ENCODE results near the gene TEX22. TPM values are rescaled to one million over a fixed set of nuclear protein-coding genes. Genes with fewer than 3 reads are reported as not detected.

Gene TEX22
- total and polyA plus RNA-seq, 4 donors, result 0.02 to 0.14 (median 0.08) TPM; not detected in 1

GRCh38 chr14:105440992-105441391 lies 42.7 kb downstream of the TEX22 start:
- Histone ChIP-seq H3K27me3 (ENCODE audit: control insufficient read depth in 4 of 4, insufficient read depth in 4 of 4, low read length in 3 of 4) (no peaks in the 10 kb centered on the region), H3K4me3 (ENCODE audit: low read depth in 1 of 3, low read length in 3 of 3) (no peak overlapping the region), H3K9me3 (ENCODE audit: control insufficient read depth in 4 of 4, low read length in 3 of 4) (no peaks in the 10 kb centered on the region), H3K36me3 (ENCODE audit: control insufficient read depth in 4 of 4, insufficient read depth in 3 of 4, low read depth in 1 of 4, low read length in 3 of 4) (peaks cover 0 to 4% (median 2%) of the 10 kb centered on the region in 4 donors), H3K9ac (ENCODE audit: low read depth in 1 of 2, low read length in 2 of 2) (no peak overlapping the region), H3K27ac (ENCODE audit: low read depth in 1 of 2, low read length in 2 of 2) (no peak overlapping the region), H3K4me1 (ENCODE audit: control insufficient read depth in 4 of 4, insufficient read depth in 4 of 4, low read length in 3 of 4) (no peaks in the 10 kb centered on the region)
- no peak for DNase-seq (ENCODE audit: low spot score)
- WGBS, result 98% methylated on average over 9 of the region's 9 CpGs
- TF ChIP-seq TAF1 (conservative IDR thresholded peaks at IDR 0.05) (no peak), HNF4G (IDR thresholded peaks at IDR 0.05) (no peak), ZBTB33 (IDR thresholded peaks at IDR 0.05) (no peak), CTCF (IDR thresholded peaks at IDR 0.05; ENCODE audit: low read depth, low read length, missing input control) (no peak), FOXA1 (IDR thresholded peaks at IDR 0.05) (no peak), ATF3 (IDR thresholded peaks at IDR 0.05) (no peak)

GRCh38 chr14:105442125-105442524 lies 43.8 kb downstream of the TEX22 start:
- TF ChIP-seq NR2F2 (IDR thresholded peaks at IDR 0.05), result no peak
- TF ChIP-seq GABPA (IDR thresholded peaks at IDR 0.05 in 1 of 2, conservative IDR thresholded peaks at IDR 0.05 in 1 of 2), result no peak
- no peak for TF ChIP-seq CTCF (IDR thresholded peaks at IDR 0.05; ENCODE audit: low read depth, low read length, missing input control)
- no peak for TF ChIP-seq RXRA (IDR thresholded peaks at IDR 0.05)
- no peak for TF ChIP-seq SP1 (IDR thresholded peaks at IDR 0.05)
- TF ChIP-seq EGR1 (IDR thresholded peaks at IDR 0.05; ENCODE audit: low read depth in 2 of 2), result no peak
- Histone ChIP-seq H3K9ac (ENCODE audit: low read depth in 1 of 2, low read length in 2 of 2) (no peak overlapping the region), H3K4me1 (ENCODE audit: control insufficient read depth in 4 of 4, insufficient read depth in 4 of 4, low read length in 3 of 4) (no peaks in the 10 kb centered on the region), H3K27me3 (ENCODE audit: control insufficient read depth in 4 of 4, insufficient read depth in 4 of 4, low read length in 3 of 4) (no peaks in the 10 kb centered on the region), H3K27ac (ENCODE audit: low read depth in 1 of 2, low read length in 2 of 2) (no peak overlapping the region), H3K9me3 (ENCODE audit: control insufficient read depth in 4 of 4, low read length in 3 of 4) (no peaks in the 10 kb centered on the region), H3K4me3 (ENCODE audit: low read depth in 1 of 3, low read length in 3 of 3) (no peak overlapping the region), H3K36me3 (ENCODE audit: control insufficient read depth in 4 of 4, insufficient read depth in 3 of 4, low read depth in 1 of 4, low read length in 3 of 4) (peaks cover 0 to 4% (median 2%) of the 10 kb centered on the region in 4 donors)
- WGBS, result 83% methylated on average over 17 of the region's 17 CpGs
- no peak for DNase-seq (ENCODE audit: low spot score)

- Histone ChIP-seq H3K4me3 (ENCODE audit: low read depth in 1 of 3, low read length in 3 of 3) (no peak overlapping the region), H3K4me1 (ENCODE audit: control insufficient read depth in 4 of 4, insufficient read depth in 4 of 4, low read length in 3 of 4) (no peaks in the 10 kb centered on the region), H3K36me3 (ENCODE audit: control insufficient read depth in 4 of 4, insufficient read depth in 3 of 4, low read depth in 1 of 4, low read length in 3 of 4) (peaks cover 0 to 4% (median 2%) of the 10 kb centered on the region in 4 donors), H3K27me3 (ENCODE audit: control insufficient read depth in 4 of 4, insufficient read depth in 4 of 4, low read length in 3 of 4) (no peaks in the 10 kb centered on the region), H3K9me3 (ENCODE audit: control insufficient read depth in 4 of 4, low read length in 3 of 4) (no peaks in the 10 kb centered on the region), H3K27ac (ENCODE audit: low read depth in 1 of 2, low read length in 2 of 2) (no peak overlapping the region), H3K9ac (ENCODE audit: low read depth in 1 of 2, low read length in 2 of 2) (no peak overlapping the region)
- WGBS, result 87% methylated on average over 12 of the region's 12 CpGs
- no peak for DNase-seq (ENCODE audit: low spot score)
- TF ChIP-seq NR2F2 (IDR thresholded peaks at IDR 0.05) (no peak), GABPA (IDR thresholded peaks at IDR 0.05 in 1 of 2, conservative IDR thresholded peaks at IDR 0.05 in 1 of 2) (no peak), FOXA2 (IDR thresholded peaks at IDR 0.05) (no peak), ZBTB33 (IDR thresholded peaks at IDR 0.05) (no peak), YY1 (IDR thresholded peaks at IDR 0.05) (no peak), RXRA (IDR thresholded peaks at IDR 0.05) (no peak), ATF3 (IDR thresholded peaks at IDR 0.05) (no peak), FOXA1 (IDR thresholded peaks at IDR 0.05) (no peak), REST (IDR thresholded peaks at IDR 0.05) (no peak), HNF4A (conservative IDR thresholded peaks at IDR 0.05) (no peak)
Measured at GRCh38 chr14:105442834-105443233, 44.5 kb downstream of the TEX22 start.

Data from liver (tissue), 9 donors.